Left hindlimb (tissue), 1 donor: ENCODE results near the gene ABHD13.
"Not testable (repeated sequence)": the region's sequence is repeated elsewhere in the genome, so short reads cannot be mapped to it uniquely, and the experiment has no call there.

Experiments used
- DNase-seq: peaks from one replicate; pipeline ENCODE4 v3.0.0-alpha.2; 2018

ABHD13 gene

GRCh38 chr13:108218044-108218974, at the start of gene ABHD13:
ABHD13 (plus strand) TSS chr13:108218392; CDS start chr13:108229219, 10,827 bp downstream.
- peak; percentile 96 for DNase-seq

GRCh38 chr13:108168929-108169328, 49.3 kb upstream of the ABHD13 start:
- no peak for DNase-seq

GRCh38 chr13:108176685-108177274, 41.4 kb upstream of the ABHD13 start:
- no peak for DNase-seq

GRCh38 chr13:108178078-108178477, 40.1 kb upstream of the ABHD13 start:
- DNase-seq: no peak

- no peak for DNase-seq
Measured at GRCh38 chr13:108182652-108183051, 35.5 kb upstream of the ABHD13 start.

GRCh38 chr13:108185223-108185622, 33.0 kb upstream of the ABHD13 start:
- no peak for DNase-seq

GRCh38 chr13:108188260-108188659, 29.9 kb upstream of the ABHD13 start:
- no peak for DNase-seq

GRCh38 chr13:108190897-108191296, 27.3 kb upstream of the ABHD13 start:
- no peak for DNase-seq

GRCh38 chr13:108193806-108194205, 24.4 kb upstream of the ABHD13 start:
- DNase-seq: no peak

GRCh38 chr13:108194435-108194936, 23.7 kb upstream of the ABHD13 start:
- DNase-seq: no peak

- no peak for DNase-seq
Measured at GRCh38 chr13:108195146-108195545, 23.0 kb upstream of the ABHD13 start.

- DNase-seq: no peak
Measured at GRCh38 chr13:108195861-108196260, 22.3 kb upstream of the ABHD13 start.

GRCh38 chr13:108200781-108201398, 17.3 kb upstream of the ABHD13 start:
- DNase-seq: no peak

GRCh38 chr13:108210551-108210950, 7.6 kb upstream of the ABHD13 start:
- DNase-seq: no peak

- no peak for DNase-seq
Measured at GRCh38 chr13:108212886-108213285, 5.3 kb upstream of the ABHD13 start.

- no peak for DNase-seq
Measured at GRCh38 chr13:108213946-108214345, 4.2 kb upstream of the ABHD13 start.

GRCh38 chr13:108214441-108215271, 3.5 kb upstream of the ABHD13 start:
- DNase-seq: peak; percentile 41

- peak; percentile 93 for DNase-seq
Measured at GRCh38 chr13:108215436-108215835, 2.8 kb upstream of the ABHD13 start, which contains the start of gene LIG4. LIG4 (minus strand) TSS chr13:108215536; CDS start chr13:108211268, 4,268 bp downstream.

GRCh38 chr13:108217307-108218043, 717 bp upstream of the ABHD13 start:
- DNase-seq: not testable (repeated sequence)

- no peak for DNase-seq
Measured at GRCh38 chr13:108220041-108220440, 1.8 kb downstream of the ABHD13 start.

GRCh38 chr13:108223687-108224503, 5.7 kb downstream of the ABHD13 start:
- DNase-seq: no peak
